Stimulated activated CD4-positive, alpha-beta T cell treated with anti-CD3 and anti-CD28 coated beads, Interleukin-4, amount 100 ng/mL, for 48 hours (primary cell): Measurements from ENCODE around the gene HORMAD1.
"Not testable (repeated sequence)": the region's sequence is repeated elsewhere in the genome, so short reads cannot be mapped to it uniquely, and the experiment has no call there.

Experiments used
- DNase-seq, 2 donors: peaks; one replicate each; pipeline ENCODE4 v3.0.0-alpha.2; 2020; ENCODE audit warnings: low read depth in 2 of 2

The HORMAD1 gene

GRCh38 chr1:150720703-150721102 is at the start of gene HORMAD1:
Gene HORMAD1, minus strand, starts transcription at chr1:150720895. Its CDS starts 1,390 bp downstream, at chr1:150719505.
- no peak for DNase-seq

GRCh38 chr1:150767704-150768103 is 47.0 kb upstream of the HORMAD1 start:
- not testable (repeated sequence) for DNase-seq

- DNase-seq, result not testable (repeated sequence)
These were observed 45.2 kb upstream of the HORMAD1 start for GRCh38 chr1:150765977-150766301.

- no peak for DNase-seq
These were observed 44.7 kb upstream of the HORMAD1 start, which contains the start of gene CTSS for GRCh38 chr1:150765296-150765976. Gene CTSS, minus strand, starts transcription at chr1:150765778. Its CDS starts 1,015 bp downstream, at chr1:150764763.

- DNase-seq, result no peak
These were observed 44.0 kb upstream of the HORMAD1 start for GRCh38 chr1:150764617-150765101.

GRCh38 chr1:150763018-150763417 is 42.3 kb upstream of the HORMAD1 start:
- no peak for DNase-seq

- DNase-seq, result no peak
These were observed 41.9 kb upstream of the HORMAD1 start for GRCh38 chr1:150762552-150762951.

- no peak for DNase-seq
These were observed 41.1 kb upstream of the HORMAD1 start for GRCh38 chr1:150761801-150762200.

- no peak for DNase-seq
These were observed 39.3 kb upstream of the HORMAD1 start for GRCh38 chr1:150760013-150760412.

GRCh38 chr1:150753416-150753815 is 32.7 kb upstream of the HORMAD1 start:
- DNase-seq, result no peak

GRCh38 chr1:150751443-150751842 is 30.7 kb upstream of the HORMAD1 start:
- no peak for DNase-seq

GRCh38 chr1:150749720-150750311 is 29.1 kb upstream of the HORMAD1 start:
- no peak for DNase-seq

- no peak for DNase-seq
These were observed 28.4 kb upstream of the HORMAD1 start for GRCh38 chr1:150748878-150749719.

- DNase-seq, result no peak
These were observed 9.5 kb upstream of the HORMAD1 start for GRCh38 chr1:150730130-150730721.

- DNase-seq, result no peak
These were observed 3.6 kb upstream of the HORMAD1 start for GRCh38 chr1:150724336-150724735.

- DNase-seq, result no peak
These were observed 597 bp downstream of the HORMAD1 start for GRCh38 chr1:150720098-150720497.

- no peak for DNase-seq
These were observed 2.3 kb downstream of the HORMAD1 start for GRCh38 chr1:150718225-150718891.

- DNase-seq, result not testable (repeated sequence)
These were observed 11.7 kb downstream of the HORMAD1 start for GRCh38 chr1:150709031-150709430.

GRCh38 chr1:150708595-150708994 is 12.1 kb downstream of the HORMAD1 start:
- DNase-seq, result peak in 1 of 2 donors; percentile 26

- DNase-seq, result no peak
These were observed 14.6 kb downstream of the HORMAD1 start for GRCh38 chr1:150706091-150706490.

- DNase-seq, result no peak
These were observed 17.3 kb downstream of the HORMAD1 start for GRCh38 chr1:150703427-150703826.
